DMS 273 (cell line): ENCODE data around the gene GRN.
A peak's percentile ranks its signal among the peaks of the same experiment; 100 is the strongest.

Source experiments
- DNase-seq: peaks from one replicate; lab custom pipeline; 2025; ENCODE audit not compliant: unreplicated experiment; lab: John Stamatoyannopoulos, UW

GRN gene

DNA sequence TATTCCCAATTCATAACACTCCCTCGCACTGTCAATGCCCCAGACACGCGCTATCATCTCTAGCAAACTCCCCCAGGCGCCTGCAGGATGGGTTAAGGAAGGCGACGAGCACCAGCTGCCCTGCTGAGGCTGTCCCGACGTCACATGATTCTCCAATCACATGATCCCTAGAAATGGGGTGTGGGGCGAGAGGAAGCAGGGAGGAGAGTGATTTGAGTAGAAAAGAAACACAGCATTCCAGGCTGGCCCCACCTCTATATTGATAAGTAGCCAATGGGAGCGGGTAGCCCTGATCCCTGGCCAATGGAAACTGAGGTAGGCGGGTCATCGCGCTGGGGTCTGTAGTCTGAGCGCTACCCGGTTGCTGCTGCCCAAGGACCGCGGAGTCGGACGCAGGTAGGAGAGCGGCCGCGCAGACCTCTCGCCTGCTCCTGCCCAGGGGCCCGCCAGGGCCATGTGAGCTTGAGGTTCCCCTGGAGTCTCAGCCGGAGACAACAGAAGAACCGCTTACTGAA is at the start of gene GRN:
GRN (plus strand) TSS at position 364 of the 515 bp plus-strand sequence. CDS start 3,863 bp downstream, outside the sequence.
- peak; percentile 99 for DNase-seq

DNA sequence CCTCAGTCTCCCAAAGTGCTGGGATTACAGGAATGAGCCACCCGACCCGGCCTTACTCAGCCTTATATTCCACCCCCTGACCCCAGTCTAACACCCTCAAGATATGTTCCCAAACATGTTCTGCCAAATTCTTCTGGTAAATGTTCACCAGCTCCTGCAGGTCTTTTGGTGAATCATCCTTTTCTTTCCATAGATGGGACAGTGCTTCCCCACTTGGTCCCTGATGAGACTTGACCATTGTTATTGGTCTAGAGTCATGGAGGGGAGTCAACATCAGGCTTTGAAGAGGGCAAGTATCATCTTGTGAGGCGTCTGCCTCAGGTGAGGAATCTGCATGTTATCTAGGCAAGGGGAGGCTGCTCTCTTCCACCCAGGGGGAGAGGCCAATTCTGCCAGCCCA is 47.1 kb upstream of the GRN start:
- DNase-seq, result no peak

DNA sequence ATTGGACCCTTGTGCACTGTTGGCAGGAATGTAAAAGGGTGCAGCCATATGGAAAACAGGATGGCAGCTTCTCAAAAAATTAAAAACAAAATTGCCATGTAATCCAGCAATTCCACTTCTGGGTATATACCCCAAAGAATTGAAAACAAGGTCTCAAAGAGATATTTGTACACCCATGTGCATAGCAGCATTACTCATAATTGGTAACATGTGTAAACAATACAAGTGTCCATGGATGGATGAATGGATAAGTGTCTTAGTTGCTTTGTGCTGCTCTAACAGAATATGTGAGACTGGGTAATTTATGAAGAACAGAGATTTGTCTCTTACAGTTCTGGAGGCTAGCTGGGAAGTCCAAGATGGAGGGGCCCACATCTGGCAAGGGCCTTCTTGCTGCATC is 40.5 kb upstream of the GRN start:
- DNase-seq, result no peak

DNA sequence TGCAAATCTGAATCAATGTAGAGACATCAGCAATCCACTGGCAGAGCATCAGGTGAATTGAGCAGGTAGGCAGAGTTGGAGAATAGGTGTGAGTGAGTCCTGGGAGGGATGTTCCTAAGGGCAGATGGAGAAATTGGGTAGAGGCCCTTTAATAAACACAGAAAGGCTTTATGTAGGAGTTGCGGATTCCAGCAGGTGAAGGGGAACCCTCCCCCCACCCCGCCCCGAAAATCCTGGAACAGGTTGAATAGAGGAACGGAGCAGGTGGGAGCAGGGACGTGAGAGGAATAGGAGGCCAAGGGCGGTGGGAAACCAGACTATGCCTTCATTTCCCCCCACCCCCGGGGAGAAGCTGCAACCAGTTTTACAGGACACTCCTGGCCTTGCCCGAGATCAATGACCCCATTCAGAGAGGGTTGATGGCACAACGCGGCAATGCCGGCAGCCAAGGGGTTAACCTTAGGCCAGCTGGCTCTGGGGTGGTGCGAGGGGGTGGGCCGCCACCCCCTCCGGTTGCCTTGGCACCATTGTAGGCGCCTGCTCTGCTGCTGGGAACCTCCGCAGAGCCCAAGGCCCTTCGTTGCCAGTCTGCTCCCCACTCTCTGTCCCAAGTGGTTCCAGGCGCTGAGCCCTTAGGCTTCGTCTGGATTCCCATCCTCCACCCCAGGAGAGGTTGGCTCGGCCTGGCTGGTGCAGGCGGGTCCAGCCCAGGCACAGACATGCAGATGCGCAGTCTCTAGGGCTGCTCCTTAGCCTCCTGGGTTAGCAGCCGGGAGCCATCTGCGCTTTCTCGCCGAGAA is 37.5 kb upstream of the GRN start:
- DNase-seq, result peak; percentile 96

DNA sequence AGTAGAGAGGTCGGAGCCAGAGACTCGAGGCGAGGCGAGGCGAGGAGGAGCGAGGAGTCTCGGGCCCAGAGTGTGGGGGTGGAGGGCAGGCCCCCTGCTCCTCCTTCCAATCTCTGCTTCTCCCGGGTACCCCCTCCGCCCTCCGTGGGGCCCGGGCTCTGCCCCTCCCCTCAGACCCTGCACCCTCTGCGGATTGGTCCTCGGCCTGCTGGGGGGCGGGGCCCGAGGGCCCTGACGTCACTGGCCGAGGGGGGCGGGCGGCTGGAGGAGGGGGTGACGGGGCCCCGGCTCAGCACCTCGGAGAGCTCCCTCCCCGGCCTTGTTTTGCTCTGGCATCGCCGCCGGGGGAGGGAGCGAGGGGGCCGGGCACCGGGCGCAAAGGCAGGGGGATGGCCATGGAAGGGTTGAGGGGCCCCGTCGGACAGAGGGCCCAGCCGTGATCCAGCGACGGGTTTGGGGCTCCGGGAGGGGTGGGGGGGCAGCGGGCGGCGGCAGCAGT is 36.7 kb upstream of the GRN start, which contains the start of gene RUNDC3A:
RUNDC3A (plus strand) TSS at position 282 of the 499 bp plus-strand sequence. CDS start 232 bp downstream, outside the sequence.
- peak; percentile 97 for DNase-seq

DNA sequence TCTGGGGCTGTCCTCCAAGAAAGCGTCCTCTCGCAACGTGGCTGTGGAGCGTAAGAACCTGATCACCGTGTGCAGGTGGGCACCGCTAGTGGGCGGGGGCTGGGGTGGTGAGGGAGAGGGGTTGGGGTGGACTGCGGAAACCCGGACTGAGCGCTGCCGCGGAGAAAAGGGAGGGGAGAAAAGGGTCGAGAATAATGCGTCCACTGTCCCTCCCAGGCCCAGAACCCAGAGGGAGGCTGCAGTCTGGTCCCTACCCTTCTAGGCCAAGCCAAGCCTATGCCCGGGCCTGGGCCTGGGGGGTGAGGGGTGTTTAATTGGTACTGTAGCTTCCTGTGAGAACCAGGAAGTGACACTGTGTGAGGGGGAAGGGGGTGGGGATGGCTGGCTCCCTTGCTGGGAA is 36.2 kb upstream of the GRN start:
- peak; percentile 39 for DNase-seq

DNA sequence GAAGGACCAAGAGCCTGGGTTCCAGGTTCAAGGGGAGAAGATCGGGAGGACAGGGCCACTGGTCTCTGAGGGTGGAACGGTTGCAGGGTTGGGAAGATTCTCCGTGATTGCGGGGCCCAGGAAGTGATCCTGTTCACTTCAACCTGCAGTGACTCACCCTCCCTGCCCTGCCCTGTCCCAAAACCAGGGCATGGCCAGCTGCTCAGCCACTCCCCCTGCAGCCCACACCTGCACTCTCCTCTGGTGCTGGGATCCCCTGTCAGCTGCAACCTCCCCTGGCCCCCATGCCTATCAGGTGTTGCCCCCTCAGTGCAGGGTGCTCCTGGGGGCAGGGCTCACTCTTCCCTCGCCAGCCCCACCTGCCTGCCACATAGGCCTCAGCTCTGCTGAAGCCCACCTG is 35.6 kb upstream of the GRN start:
- DNase-seq, result peak; percentile 27

DNA sequence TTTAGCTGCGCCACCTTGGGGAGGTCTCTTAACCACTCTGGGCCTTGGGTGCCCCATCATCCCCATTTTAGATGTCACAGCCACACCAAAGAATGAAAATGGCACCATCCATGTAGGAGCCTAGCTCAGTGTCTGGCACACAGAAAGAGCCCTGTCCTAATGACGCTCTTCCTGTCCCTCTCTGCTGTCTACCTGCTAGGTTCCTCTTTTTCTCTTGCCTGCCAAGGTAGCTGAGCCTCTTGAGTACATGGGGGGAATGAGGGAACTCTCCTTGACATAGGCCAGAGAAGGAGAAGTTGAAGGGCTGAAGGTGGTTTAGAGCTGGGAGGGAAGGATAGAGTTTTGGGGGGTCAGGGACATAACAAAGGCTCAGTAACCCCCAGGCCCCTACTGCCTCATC is 34.9 kb upstream of the GRN start:
- no peak for DNase-seq

DNA sequence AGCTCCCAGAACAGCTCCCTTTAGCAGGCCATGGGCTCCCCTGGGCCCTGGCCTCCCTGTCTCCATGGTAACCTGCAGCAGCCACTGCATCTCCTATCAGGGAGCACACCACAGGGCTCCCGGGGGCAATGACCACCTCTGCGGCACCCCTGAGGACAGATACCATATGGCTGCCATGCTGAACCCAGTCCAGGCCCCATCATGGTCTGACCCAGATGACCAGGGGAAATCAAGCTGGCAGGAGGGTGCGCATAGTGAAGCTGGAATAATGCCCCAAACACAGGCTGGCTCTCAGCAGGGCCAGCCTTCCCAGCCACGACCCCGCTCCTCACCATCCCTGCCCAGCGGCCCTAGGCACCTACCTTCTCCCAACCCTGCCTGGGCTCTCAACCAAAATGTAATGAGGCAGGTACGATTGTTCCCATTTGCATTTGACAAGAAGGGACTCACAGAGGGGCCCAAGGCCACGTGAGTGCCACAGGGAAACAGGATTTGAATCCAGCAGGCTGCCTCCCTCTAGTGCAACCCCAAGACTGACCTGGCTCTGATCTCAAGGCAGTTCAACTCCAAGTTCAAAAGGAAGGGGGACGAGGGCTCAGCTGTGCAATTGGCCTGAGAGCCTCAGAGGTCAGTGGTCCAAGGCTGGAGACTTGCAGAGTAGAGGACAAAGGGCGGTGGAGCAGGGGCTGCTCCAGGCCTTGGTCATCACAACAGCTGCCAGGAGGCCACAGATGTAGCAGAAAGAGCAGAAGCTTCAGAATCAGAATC is 34.3 kb upstream of the GRN start:
- DNase-seq, result peak; percentile 37

DNA sequence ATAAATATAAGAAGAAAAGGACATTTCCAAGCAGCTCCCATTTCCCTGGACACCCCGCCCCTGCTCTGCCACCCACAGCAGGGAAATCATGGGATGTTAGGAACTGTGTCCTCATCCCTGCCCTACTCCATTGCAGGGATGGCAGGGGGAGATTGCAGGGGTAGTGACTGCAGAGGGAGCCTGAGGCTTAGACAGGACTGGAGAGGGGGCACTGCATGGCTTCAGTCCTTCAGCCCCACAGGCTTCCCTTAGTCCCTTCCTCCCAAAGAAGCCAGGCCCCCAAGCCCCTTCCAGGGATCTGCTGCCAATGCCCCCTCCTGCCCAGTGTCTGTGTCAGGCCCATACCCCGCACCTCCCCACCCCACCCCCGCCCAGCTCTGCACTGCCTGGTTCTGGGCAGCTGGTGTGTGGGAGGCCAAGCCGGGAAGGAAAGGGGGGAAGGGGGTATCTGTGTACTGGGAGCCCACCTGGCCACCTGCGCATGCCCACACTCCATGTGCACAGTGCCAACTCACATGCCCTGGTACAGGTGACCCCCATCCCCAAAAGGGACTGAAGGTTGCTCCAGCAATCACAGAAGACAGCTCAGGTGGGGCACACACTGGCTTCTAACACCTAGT is 33.4 kb upstream of the GRN start:
- DNase-seq, result peak; percentile 47

DNA sequence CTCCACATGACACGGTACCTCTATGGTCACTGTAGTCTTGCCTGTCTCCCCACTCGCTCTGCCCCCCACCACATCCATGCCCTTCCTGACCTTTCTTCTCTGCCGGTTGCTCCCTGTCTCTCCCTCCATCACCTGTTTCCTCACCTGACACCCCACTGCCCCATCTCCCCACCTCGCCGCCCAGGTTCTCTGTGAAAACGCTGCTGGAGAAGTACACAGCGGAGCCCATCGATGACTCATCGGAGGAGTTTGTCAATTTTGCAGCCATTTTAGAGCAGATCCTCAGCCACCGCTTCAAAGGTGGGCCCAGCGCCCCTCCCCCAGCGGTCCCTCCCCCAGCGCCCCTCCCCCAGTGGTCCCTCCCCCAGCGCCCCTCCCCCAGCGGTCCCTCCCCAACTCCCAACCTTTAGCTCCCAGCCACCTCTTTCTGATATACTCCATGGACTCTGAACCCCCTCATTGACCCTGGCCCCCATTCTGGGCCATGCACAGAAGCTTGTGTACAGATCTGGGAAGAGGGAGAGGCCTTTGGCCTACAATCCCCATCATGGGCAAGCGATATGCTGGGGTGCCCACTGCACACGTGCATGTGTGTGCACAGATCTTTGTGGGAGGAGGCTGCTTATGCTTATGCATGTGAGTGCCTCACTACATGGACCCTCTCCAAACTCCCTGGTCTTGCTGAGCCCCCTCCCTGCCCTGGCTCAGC is 32.6 kb upstream of the GRN start:
- no peak for DNase-seq

DNA sequence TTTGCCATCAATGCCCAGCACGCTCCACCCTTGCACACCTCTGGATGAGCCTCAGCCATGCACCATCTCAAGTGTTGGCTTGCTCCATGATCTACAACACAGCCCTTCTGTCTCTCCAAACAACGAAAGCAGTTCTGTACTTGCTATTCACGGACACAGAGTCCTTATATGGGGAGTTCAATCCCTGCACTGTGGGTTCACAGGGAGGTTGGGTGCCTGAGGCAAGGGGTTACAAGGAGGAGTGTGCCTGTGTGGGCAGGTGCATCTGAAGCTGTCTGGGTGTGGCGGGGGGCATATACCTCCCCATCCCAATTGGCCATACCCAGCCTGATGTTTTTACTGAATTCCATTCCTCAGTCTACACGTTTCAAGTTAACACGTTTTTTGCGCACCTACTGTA is 31.1 kb upstream of the GRN start:
- DNase-seq, result no peak

DNA sequence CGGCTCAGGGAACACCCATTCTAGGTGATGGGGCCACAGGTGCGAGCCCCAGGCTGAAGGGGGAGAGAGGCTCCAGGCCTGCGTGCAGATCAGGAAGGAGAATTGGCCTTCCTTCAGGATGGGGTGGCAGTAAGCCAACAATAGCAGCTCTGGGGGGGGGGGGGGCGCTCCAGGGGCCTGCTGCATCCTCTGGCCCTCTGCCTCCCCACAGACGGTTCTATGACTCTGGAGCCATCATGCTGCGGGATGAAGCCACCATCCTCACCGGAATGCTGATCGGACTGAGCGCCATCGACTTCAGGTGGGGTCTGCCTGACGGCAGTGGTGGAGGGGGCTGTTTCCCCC is 30.6 kb upstream of the GRN start:
- DNase-seq, result peak; percentile 32

DNA sequence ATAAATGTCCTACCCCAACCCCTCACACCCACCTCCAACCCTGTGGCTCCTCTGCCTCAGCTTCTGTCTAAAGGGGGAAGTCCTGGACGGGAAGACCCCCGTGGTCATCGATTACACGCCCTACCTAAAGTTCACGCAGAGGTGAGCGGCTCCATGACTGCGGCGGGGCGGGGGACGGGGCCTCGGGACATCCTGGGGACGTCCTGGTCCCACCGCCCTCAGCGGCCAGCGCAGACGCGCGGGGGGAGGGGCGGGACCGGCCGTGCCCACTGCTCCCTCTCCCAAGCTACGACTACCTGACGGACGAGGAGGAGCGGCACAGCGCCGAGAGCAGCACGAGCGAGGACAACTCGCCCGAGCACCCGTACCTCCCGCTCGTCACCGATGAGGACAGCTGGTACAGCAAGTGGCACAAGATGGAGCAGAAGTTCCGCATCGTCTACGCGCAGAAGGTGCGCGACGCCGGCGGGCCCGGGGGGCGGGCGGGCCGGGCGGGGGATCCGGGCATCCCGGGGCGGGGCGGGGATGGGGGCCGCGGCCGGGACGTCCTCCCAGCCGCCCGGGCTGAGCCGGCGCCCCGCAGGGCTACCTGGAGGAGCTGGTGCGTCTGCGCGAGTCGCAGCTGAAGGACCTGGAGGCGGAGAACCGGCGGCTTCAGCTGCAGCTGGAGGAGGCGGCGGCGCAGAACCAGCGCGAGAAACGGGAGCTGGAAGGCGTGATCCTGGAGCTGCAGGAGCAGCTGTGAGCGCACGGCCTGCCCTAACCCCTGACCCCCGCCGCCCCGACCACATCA is 30.0 kb upstream of the GRN start:
- DNase-seq, result peak; percentile 63

DNA sequence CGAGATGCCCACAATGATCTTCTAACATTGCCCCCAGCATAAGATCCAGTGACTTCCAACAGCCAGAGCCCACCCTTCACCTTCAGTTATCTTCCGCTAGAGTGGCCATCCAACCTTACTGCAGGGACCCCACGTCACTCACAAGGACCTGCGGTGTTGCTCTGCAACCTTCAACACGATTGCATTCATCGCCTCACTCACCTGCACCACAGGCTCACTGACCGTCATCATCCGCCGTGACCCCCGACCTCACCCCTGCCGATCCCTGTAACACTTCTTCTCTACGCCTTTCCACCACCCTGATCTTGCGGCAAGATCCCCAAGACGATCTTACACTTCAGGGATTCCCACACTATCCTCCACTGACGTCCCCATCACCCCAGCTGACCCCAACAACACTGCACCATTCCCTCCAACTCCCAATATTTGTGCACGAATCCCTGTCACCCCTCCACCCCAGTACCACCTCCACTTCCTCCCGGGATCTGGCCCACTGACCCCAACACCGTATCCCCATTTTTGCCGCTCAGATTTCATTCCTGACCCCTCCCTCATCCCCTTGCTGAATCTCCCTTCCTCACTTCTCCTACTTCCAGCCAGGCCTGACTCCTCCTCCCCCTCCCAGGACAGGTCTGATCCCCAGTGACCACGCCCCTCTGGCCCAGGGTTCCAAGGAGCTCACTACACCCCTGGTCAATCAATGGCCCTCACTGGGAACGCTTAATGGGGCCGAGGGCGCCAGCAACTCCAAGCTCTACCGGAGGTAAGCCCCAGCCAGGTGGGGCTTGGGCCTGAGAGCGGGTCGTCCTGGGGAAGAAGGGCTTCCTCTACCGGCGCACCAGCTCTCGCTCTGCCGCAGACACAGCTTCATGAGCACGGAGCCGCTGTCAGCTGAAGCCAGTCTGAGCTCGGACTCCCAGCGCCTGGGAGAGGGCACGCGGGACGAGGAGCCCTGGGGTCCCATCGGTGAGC is 29.1 kb upstream of the GRN start:
- DNase-seq, result no peak

DNA sequence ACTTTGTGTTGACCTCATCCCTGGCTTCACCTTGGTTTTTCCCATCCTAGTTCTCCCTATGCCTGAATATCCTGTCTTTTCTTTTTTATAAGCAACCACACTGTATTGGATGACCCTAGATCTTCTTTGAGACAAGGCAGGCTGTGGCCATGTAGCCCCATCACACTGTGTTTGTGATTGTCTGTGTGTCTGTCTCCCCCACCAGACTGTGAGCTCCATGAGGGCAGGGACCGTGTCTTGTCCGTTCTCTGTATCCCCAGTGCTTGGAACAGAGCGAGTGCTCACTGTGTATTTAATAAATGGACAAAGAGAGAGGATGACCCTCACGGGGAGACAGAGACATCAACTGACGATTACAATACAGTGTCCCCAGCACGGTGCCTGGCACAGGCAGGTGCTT is 27.6 kb upstream of the GRN start:
- DNase-seq, result no peak

DNA sequence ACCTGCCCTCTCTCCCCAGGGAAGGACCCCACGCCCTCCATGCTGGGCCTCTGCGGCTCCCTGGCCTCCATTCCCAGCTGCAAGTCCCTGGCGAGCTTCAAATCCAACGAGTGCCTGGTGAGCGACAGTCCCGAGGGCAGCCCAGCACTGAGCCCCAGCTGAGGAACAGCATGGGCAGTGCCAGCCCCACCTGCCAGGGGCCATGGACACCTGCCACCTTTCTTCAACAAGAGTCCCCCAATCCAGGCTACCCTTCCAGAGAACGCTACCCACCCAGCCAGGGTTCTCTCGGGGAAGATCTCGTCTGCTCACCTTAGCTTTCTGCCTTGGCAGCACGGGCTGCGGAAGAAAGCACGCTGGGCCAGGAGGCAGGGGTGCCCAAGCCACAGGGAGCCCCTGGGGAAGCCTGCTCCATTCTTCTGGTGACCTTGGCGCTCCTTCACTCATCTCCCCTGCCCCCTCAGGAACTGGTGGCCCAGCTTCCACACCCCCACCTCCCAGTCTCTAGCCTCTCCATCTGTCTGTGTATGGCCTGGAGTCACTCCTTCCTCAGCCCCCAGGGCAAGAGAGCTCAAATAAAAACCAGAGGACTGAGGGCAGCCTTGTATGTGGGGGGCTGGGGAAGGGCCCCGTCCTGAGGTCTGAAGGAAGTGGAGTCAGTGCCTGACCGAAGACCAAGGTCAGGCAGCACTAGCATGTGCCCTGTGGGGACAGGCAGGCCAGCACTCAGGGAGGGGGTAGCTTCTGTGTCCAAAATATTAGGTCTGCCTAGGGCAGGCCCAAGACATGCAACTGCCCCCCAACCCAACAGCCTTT is 26.8 kb upstream of the GRN start:
- DNase-seq, result peak; percentile 52

DNA sequence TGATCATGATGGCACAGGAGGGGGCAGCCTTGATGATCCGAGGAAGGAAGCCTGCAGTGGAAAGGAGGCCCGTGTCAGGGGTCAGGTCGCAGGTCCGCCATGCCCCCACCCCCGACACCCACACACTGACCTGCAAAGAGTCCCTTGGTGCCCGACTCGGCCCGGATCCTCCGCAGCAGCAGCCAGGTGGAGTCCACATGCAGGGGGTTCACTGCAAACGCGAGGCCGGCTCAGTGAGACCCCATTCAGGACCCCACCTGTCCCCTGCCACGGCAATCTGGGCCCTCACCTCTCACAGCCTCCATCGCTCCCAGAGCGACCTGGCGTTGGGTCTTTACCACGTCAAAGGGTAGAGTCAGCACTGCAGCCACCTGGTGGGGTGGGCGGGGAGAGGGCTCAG is 25.0 kb upstream of the GRN start:
- DNase-seq, result no peak
